ENCODE data around the gene CXCL6. TPM values are rescaled to one million over a fixed set of nuclear protein-coding genes. Genes with fewer than 3 reads are reported as not detected.

The CXCL6 gene
- total RNA-seq, 1 donor from 2014 or later, result 2.1 TPM

DNA sequence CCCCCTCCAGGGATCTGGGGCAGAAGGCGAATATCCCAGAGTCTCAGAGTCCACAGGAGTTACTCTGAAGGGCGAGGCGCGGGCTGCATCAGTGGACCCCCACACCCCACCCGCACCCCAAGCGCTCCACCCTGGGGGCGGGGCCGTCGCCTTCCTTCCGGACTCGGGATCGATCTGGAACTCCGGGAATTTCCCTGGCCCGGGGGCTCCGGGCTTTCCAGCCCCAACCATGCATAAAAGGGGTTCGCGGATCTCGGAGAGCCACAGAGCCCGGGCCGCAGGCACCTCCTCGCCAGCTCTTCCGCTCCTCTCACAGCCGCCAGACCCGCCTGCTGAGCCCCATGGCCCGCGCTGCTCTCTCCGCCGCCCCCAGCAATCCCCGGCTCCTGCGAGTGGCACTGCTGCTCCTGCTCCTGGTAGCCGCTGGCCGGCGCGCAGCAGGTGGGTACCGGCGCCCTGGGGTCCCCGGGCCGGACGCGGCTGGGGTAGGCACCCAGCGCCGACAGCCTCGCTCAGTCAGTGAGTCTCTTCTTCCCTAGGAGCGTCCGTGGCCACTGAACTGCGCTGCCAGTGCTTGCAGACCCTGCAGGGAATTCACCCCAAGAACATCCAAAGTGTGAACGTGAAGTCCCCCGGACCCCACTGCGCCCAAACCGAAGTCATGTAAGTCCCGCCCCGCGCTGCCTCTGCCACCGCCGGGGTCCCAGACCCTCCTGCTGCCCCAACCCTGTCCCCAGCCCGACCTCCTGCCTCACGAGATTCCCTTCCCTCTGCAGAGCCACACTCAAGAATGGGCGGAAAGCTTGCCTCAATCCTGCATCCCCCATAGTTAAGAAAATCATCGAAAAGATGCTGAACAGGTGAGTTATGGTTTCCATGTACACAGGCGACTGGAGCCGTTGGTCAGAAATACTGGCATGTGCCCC, 32.9 kb downstream of the CXCL6 start, which contains the start of gene CXCL1:
CXCL1 (plus strand) TSS at position 264 of the 926 bp plus-strand sequence; CDS start at position 342, 78 bp downstream.
- H3K36me3 ChIP-seq (ENCODE audit: control insufficient read depth, insufficient read depth, low read length), result no peaks in the 10 kb centered on the region
- peak within 1 kb of the TSS; percentile 70 for H3K4me3 ChIP-seq (ENCODE audit: low read depth, low read length)
- TF ChIP-seq, protein P1, sequence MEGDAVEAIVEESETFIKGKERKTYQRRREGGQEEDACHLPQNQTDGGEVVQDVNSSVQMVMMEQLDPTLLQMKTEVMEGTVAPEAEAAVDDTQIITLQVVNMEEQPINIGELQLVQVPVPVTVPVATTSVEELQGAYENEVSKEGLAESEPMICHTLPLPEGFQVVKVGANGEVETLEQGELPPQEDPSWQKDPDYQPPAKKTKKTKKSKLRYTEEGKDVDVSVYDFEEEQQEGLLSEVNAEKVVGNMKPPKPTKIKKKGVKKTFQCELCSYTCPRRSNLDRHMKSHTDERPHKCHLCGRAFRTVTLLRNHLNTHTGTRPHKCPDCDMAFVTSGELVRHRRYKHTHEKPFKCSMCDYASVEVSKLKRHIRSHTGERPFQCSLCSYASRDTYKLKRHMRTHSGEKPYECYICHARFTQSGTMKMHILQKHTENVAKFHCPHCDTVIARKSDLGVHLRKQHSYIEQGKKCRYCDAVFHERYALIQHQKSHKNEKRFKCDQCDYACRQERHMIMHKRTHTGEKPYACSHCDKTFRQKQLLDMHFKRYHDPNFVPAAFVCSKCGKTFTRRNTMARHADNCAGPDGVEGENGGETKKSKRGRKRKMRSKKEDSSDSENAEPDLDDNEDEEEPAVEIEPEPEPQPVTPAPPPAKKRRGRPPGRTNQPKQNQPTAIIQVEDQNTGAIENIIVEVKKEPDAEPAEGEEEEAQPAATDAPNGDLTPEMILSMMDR (IDR thresholded peaks at IDR 0.05; ENCODE audit: insufficient read depth, low read length, poor library complexity, severe bottlenecking), result peak; percentile 14
- no peaks in the 10 kb centered on the region for H3K27me3 ChIP-seq (ENCODE audit: control insufficient read depth, insufficient read depth, low read length)
- no peak for DNase-seq (ENCODE audit: low read depth)

DNA sequence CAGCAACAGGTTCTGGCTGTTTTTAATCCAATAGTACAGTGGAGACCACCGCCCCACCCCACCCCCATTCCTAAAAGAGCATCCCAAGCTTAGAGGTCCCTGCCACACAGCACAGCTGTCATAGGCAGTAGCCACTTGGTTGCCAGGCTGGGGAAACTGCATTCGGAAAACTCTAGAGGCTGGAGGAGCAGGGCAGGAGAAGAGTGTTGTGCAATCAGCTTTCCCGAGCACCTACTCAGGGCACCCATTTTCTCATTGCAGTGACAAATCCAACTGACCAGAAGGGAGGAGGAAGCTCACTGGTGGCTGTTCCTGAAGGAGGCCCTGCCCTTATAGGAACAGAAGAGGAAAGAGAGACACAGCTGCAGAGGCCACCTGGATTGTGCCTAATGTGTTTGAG, 33.8 kb downstream of the CXCL6 start:
- H3K27me3 ChIP-seq (ENCODE audit: control insufficient read depth, insufficient read depth, low read length), result no peaks in the 10 kb centered on the region
- TF ChIP-seq, protein P1 (IDR thresholded peaks at IDR 0.05; ENCODE audit: insufficient read depth, low read length, poor library complexity, severe bottlenecking), result no peak
- no peak for DNase-seq (ENCODE audit: low read depth)
- H3K36me3 ChIP-seq (ENCODE audit: control insufficient read depth, insufficient read depth, low read length), result no peaks in the 10 kb centered on the region
- H3K4me3 ChIP-seq (ENCODE audit: low read depth, low read length), result peak overlapping the region; percentile 70

DNA sequence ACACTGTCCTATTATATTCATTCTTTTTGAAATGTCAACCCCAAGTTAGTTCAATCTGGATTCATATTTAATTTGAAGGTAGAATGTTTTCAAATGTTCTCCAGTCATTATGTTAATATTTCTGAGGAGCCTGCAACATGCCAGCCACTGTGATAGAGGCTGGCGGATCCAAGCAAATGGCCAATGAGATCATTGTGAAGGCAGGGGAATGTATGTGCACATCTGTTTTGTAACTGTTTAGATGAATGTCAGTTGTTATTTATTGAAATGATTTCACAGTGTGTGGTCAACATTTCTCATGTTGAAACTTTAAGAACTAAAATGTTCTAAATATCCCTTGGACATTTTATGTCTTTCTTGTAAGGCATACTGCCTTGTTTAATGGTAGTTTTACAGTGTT, 34.3 kb downstream of the CXCL6 start:
- Histone ChIP-seq H3K4me3 (ENCODE audit: low read depth, low read length) (peak overlapping the region; percentile 70), H3K27me3 (ENCODE audit: control insufficient read depth, insufficient read depth, low read length) (no peaks in the 10 kb centered on the region), H3K36me3 (ENCODE audit: control insufficient read depth, insufficient read depth, low read length) (no peaks in the 10 kb centered on the region)
- TF ChIP-seq, protein P1 (IDR thresholded peaks at IDR 0.05; ENCODE audit: insufficient read depth, low read length, poor library complexity, severe bottlenecking), result no peak
- DNase-seq (ENCODE audit: low read depth), result no peak

DNA sequence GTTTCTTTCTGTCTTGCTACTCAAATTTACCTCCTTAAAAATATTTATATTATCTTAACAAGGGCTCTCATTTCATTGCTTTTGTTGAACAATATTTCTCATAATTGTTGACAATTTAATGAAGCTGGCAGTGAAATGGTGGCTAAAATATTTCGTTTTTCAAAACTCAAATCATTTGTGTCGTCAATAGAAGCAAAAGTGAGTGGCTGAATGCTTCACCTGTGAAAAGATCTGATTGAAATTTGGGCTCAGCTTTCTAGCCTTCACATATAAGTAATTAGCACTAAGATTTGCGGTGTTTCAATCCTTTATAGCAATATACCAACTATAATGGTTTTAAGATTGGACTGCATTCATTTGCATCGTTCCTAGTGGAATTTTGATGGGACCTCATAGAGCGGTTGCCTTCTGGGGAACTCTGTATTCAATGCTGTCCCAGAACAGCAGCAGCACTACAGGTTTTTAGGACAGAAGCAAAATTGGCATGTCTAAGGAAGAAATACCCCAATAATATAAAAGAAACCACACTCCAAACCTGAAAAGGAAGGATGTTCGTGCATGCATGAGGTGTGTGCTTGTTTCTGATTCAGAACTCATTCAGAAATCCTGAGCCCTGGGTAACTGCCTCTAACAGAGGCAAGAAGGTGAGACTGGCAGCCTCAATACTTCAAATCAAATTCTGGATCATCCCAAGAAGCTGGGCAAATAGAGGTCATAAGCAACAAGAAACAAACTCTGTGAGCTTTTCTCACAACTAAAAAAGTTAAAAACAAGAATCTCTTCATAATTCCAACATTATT, 35.2 kb downstream of the CXCL6 start:
- no peak overlapping the region for H3K4me3 ChIP-seq (ENCODE audit: low read depth, low read length)
- H3K36me3 ChIP-seq (ENCODE audit: control insufficient read depth, insufficient read depth, low read length), result no peaks in the 10 kb centered on the region
- TF ChIP-seq, protein P1 (IDR thresholded peaks at IDR 0.05; ENCODE audit: insufficient read depth, low read length, poor library complexity, severe bottlenecking), result no peak
- DNase-seq (ENCODE audit: low read depth), result no peak
- H3K27me3 ChIP-seq (ENCODE audit: control insufficient read depth, insufficient read depth, low read length), result no peaks in the 10 kb centered on the region

DNA sequence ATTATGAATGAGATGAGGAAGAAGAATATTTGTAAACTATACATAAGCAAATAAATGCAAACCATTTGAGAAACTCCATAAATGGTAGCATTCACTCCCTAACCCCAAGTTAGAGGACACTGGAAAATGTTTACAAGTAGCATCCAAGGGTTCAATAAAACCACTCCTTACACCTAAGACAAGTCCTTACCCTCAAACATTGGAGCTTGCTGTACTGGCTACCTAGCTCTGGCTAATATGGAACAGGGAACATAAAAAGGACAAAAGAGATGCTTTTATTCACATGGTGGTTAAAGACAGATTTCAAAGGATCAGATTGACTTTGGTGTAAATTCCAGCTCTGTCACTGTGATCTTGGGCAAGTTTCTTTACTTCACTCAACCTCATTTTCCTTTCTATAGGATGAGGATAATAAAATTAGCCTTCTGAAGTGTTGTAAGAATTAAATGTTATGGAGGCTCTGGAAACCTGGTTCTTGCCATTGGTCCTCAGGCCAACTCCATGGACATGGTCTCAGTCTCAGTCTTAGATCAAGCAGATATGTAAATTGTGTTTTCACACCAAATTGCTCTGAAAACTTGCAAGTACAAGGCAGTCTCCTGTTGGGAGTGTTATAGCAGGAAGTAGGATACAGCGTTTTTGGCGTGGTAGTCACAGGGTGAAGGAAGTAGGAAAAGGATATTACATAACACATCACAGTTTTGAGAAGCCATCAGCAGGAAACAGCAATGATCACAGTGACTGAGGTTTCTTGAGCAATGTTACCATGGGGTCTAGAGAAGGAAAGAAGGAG, 36.0 kb downstream of the CXCL6 start:
- Histone ChIP-seq H3K27me3 (ENCODE audit: control insufficient read depth, insufficient read depth, low read length) (no peaks in the 10 kb centered on the region), H3K36me3 (ENCODE audit: control insufficient read depth, insufficient read depth, low read length) (no peaks in the 10 kb centered on the region), H3K4me3 (ENCODE audit: low read depth, low read length) (no peak overlapping the region)
- no peak for DNase-seq (ENCODE audit: low read depth)
- TF ChIP-seq, protein P1 (IDR thresholded peaks at IDR 0.05; ENCODE audit: insufficient read depth, low read length, poor library complexity, severe bottlenecking), result no peak
